LHCN-M2 (cell line): Measurements from ENCODE around the gene SRSF3. TPM values are rescaled to one million over a fixed set of nuclear protein-coding genes. Genes with fewer than 3 reads are reported as not detected.
A peak's percentile ranks its signal among the peaks of the same experiment; 100 is the strongest.

Experiments
- DNase-seq: peaks from one replicate; pipeline ENCODE4 v3.0.0-alpha.2; 2012; ENCODE audit warnings: low read depth
- total RNA-seq: library from RNA; depleted of rRNA; stranded (reverse); fragments of >200 nt; gene quantifications from 2 replicates; pipeline ENCODE4 v1.2.3, GENCODE V29; 2014

SRSF3 gene
- total RNA-seq, 1 experiment from 2014 or later: 181 TPM

DNA sequence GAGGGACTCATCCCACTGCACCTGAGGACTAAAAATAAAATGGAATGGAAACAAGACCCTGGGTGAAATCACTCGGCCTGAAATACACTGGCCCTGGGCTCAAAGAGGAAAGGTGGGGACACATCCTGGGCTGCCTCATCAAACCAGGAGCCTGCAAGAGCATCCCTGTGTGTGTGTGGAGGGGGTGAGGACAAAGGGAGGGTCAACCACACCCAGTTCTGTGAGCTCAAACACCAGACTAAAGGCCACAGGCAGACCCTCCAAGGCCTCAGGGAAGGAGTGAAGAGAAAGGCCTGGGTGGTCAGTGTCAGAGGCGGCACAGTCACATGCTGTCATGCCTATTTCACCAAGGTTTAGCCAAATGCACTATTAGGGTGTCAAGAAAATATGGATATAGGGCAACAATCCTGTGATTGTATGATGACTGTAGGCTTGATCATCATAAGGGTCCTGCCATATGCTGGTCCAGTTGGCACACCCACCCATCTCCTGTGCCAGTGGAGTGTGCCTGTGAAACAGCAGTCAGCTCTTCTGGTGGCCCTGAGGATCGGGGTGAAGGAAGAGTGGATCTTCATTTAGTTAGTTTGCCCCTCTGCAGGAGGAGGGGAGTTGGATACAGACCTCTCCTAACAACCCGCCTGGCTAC is 28.9 kb downstream of the SRSF3 start:
- DNase-seq: no peak

DNA sequence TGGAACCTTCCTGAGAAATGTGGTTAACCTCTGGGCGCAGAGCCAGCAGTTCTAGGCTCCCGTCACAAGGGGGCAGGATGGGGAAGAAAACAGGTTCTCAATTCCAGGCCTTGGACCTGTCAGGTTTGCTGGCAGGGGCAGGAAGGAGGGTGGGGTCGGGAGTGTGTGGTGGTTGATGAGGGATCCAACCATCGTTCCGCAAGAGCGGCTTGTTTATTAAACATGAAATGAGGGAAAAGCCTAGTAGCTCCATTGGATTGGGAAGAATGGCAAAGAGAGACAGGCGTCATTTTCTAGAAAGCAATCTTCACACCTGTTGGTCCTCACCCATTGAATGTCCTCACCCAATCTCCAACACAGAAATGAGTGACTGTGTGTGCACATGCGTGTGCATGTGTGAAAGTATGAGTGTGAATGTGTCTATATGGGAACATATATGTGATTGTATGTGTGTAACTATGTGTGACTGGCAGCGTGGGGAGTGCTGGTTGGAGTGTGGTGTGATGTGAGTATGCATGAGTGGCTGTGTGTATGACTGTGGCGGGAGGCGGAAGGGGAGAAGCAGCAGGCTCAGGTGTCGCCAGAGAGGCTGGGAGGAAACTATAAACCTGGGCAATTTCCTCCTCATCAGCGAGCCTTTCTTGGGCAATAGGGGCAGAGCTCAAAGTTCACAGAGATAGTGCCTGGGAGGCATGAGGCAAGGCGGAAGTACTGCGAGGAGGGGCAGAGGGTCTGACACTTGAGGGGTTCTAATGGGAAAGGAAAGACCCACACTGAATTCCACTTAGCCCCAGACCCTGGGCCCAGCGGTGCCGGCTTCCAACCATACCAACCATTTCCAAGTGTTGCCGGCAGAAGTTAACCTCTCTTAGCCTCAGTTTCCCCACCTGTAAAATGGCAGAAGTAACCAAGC is 29.6 kb downstream of the SRSF3 start:
- DNase-seq: peak; percentile 74

DNA sequence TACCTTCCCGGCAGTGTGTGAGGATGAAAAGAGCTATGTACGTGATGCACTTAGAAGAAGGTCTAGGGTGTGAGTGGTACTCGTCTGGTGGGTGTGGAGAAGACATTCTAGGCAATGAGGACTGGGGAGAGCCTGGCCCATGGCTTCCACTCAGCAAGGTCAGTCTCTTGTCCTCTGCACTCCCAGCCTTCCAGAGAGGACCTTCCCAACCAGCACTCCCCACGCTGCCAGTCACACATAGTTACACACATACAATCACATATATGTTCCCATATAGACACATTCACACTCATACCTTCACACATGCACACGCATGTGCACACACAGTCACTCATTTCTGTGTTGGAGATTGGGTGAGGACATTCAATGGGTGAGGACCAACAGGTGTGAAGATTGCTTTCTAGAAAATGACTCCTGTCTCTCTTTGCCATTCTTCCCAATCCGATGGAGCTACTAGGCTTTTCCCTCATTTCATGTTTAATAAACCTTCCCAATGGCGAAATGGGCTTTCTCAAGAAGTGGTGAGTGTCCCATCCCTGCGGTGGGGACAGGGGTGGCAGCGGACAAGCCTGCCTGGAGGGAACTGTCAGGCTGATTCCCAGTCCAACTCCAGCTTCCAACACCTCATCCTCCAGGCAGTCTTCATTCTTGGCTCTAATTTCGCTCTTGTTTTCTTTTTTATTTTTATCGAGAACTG is 30.4 kb downstream of the SRSF3 start:
- no peak for DNase-seq

DNA sequence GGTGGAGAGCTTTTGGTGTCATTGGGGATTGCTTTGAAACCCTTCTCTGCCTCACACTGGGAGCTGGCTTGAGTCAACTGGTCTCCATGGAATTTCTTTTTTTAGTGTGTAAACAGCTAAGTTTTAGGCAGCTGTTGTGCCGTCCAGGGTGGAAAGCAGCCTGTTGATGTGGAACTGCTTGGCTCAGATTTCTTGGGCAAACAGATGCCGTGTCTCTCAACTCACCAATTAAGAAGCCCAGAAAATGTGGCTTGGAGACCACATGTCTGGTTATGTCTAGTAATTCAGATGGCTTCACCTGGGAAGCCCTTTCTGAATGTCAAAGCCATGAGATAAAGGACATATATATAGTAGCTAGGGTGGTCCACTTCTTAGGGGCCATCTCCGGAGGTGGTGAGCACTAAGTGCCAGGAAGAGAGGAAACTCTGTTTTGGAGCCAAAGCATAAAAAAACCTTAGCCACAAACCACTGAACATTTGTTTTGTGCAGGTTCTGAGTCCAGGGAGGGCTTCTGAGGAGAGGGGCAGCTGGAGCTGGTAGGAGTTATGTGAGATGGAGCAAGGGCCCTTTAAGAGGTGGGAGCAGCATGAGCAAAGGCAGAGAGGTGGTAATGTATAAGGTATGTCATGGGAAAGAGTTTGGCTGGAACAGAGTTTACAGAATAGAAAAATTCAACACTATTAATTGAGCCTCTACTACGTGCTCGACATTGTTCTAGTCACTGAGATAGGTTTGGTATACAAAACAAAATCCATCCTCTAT is 31.2 kb downstream of the SRSF3 start:
- peak; percentile 97 for DNase-seq

DNA sequence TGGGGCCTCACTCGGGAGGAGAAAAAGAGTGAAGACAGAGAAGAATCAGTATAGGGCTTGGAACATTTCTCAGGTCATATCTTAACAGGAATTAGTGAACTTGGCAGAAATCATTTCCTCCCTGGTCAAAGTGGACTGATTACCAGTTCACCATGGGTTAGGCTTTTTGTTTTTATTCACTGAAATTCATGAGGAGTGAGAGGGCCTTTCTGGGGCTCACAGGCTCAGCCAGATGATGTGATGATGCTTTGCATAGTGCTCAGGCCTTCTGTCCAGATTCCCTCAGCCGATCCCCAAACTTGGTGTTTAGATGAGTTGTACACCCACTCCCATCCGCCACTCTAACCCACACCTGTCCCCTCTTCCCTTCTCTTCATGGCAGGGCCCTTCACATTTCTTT is 32.5 kb downstream of the SRSF3 start:
- no peak for DNase-seq

DNA sequence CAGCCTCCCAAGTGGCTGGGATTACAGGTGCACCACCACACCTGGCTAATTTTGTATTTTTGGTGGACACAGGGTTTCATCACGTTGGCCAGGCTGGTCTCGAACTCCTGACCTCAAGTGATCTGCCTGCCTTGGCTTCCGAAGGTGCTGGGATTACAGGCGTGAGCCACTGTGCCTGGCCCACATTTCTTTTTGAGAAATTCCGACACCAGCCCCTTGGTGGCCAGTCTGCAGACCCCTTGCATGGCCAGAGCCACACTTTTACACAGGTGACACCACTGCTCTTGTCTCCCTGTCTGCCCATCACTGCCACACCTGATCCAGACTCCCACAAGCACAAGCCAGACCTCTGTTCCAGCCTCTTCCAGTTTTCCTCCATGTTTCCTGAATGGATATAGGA is 33.0 kb downstream of the SRSF3 start:
- DNase-seq: no peak

GRCh38 chr6:36627801-36628246 is 33.7 kb downstream of the SRSF3 start:
- peak; percentile 88 for DNase-seq

DNA sequence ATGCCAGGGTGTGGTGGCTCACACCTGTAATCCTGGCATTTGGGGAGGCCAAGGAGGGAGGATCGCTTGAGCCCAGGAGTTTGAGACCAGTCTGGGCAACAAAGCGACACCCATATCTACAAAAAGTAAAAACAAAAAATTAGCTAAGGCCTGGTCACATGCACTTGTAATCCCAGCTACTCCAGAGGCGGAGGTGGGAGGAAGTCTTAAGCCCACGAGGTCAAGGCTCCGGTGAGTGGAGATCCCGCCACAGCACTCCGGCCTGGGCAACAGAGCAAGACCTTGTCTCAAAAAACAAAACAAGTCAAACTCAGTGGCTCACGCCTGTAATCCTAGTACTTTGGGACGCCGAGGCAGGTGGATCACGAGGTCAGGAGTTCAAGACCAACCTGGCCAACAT is 35.6 kb downstream of the SRSF3 start:
- no peak for DNase-seq

- no peak for DNase-seq
Observed at GRCh38 chr6:36631326-36632011, 37.3 kb downstream of the SRSF3 start.

DNA sequence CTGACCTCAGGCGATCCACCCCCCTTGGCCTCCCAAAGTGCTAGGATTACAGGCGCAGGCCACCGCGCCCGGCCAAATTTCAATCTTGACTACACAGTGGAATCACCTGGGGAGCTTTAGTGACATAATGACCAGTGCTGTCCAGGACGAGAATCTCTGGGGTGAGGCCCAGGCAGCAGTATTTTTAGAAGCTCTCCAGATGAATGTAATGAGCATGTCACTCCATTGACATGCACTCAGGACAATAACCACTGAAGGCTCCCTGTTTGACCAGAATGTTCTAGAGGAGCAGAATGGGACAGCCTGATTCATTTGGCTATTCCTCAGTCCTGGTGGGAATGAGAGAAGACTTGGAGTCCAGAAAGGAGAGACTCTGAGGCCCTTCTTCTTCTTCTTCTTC is 39.2 kb downstream of the SRSF3 start:
- DNase-seq: no peak

GRCh38 chr6:36633915-36634314 is 39.8 kb downstream of the SRSF3 start:
- DNase-seq: peak; percentile 51

- DNase-seq: no peak
Observed at GRCh38 chr6:36634317-36635108, 40.4 kb downstream of the SRSF3 start.

GRCh38 chr6:36636283-36636682 is 42.1 kb downstream of the SRSF3 start:
- DNase-seq: no peak

- no peak for DNase-seq
Observed at GRCh38 chr6:36636687-36637418, 42.7 kb downstream of the SRSF3 start.

GRCh38 chr6:36638579-36638978 is 44.4 kb downstream of the SRSF3 start:
- no peak for DNase-seq

DNA sequence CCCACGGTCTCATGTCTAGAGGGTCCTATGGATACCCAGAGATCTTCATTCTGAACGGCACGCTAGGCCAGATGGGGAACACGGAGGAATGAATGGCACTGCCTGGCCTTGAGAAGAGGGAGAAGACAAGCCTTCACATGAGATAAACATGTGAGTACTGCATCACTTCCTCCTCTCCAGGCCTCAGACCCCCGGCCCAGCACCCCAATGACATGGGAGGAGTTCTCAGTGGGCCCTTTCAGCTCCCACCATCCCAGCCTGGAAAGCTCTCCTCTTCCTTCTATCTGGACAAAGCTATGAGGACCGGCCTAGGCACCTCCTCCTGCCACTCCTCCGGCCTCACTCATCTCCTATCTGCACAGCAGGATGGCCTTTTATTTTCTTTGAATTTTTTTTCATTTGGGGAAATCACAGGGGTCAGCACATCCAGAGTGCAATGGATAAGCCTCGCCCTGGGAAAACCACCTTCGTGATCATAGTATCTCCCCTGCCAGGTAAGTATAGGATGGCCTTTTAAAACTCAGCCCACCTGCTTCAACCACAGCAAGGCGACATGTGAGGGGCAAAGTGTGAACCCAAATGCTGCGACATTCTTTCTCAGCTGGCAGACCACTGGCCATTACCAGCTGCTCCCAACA is 45.1 kb downstream of the SRSF3 start:
- DNase-seq: no peak

DNA sequence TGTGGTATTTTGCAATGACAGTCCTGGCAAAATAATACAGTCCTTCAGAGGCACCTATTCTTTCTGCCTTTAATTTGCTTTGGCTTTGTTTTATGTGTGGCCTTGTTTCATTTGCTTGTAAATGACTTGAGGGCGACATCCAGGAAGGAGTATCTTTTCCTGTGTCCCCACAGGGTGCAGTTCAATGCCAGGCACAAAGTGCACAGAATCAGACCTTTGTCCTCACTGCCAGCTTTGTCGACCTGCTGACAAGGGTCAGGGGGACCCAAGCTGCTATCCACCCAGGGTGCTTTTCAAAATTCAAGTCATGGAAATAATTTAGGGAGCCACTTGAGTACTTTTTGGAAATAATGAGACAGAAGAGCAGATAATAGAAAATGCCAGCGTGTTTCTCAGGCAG is 47.4 kb downstream of the SRSF3 start:
- no peak for DNase-seq

- DNase-seq: peak; percentile 86
Observed at GRCh38 chr6:36642913-36643817, 49.0 kb downstream of the SRSF3 start.
